Keratinocyte (primary cell): ENCODE results near the gene ABCA7. TPM values are rescaled to one million over a fixed set of nuclear protein-coding genes. Genes with fewer than 3 reads are reported as not detected.

Source experiments
- DNase-seq: peaks from one replicate; pipeline ENCODE4 v3.0.0-alpha.2; 2011; ENCODE audit warnings: low read depth, missing footprints, low spot score
- FAIRE-seq: peaks from 2 replicates; lab custom pipeline; 2011; peaks lifted over from hg19 to GRCh38; lab: Jason Lieb, UNC
- H2AFZ ChIP-seq: 2 replicates; pipeline ENCODE4 v1.6.0; 2012; ENCODE audit warnings: low read length, control low read depth, inconsistent platforms; ENCODE audit not compliant: control insufficient read depth
- H3K27ac ChIP-seq: 2 replicates; pipeline ENCODE4 v1.5.1; 2011; ENCODE audit warnings: low read length; ENCODE audit not compliant: control insufficient read depth, insufficient read depth
- H3K27me3 ChIP-seq: 3 replicates; pipeline ENCODE4 v1.6.0; 2011; ENCODE audit warnings: low read length; ENCODE audit not compliant: control insufficient read depth, insufficient read depth; ENCODE audit errors: extremely low read depth
- H3K36me3 ChIP-seq, 2 experiments: 2 replicates in 1 of 2; 3 replicates in 1 of 2; pipeline ENCODE4 v1.5.1; 2011; ENCODE audit warnings: low read length in 2 of 2, mild to moderate bottlenecking in 1 of 2; ENCODE audit not compliant: control insufficient read depth in 2 of 2, insufficient read depth in 2 of 2; ENCODE audit errors: extremely low read depth in 1 of 2
- H3K4me1 ChIP-seq: 3 replicates; pipeline ENCODE4 v1.5.1; 2011; ENCODE audit warnings: low read length; ENCODE audit not compliant: control insufficient read depth, insufficient read depth; ENCODE audit errors: extremely low read depth
- H3K4me2 ChIP-seq: 3 replicates; pipeline ENCODE4 v1.6.0; 2011; ENCODE audit warnings: low read depth, low read length; ENCODE audit not compliant: control insufficient read depth, insufficient read depth; ENCODE audit errors: extremely low read depth
- H3K4me3 ChIP-seq, 3 experiments: fragments of 200-600 bp in 1 of 3; sonication (generic) in 1 of 3; 2 replicates in 2 of 3; 3 replicates in 1 of 3; pipeline ENCODE4 v1.5.1; 2011 to 2016; ENCODE audit warnings: low read length in 3 of 3, mild to moderate bottlenecking in 3 of 3, control low read depth in 2 of 3, inconsistent platforms in 1 of 3, low read depth in 1 of 3, mixed read lengths in 1 of 3, mixed run types in 1 of 3, moderate library complexity in 1 of 3; ENCODE audit not compliant: control insufficient read depth in 2 of 3, insufficient read depth in 2 of 3; ENCODE audit errors: extremely low read depth in 1 of 3
- H3K79me2 ChIP-seq: 2 replicates; pipeline ENCODE4 v1.6.0; 2012; ENCODE audit warnings: low read length; ENCODE audit not compliant: control insufficient read depth, insufficient read depth
- H3K9ac ChIP-seq: 3 replicates; pipeline ENCODE4 v1.6.0; 2011; ENCODE audit warnings: low read length; ENCODE audit not compliant: control insufficient read depth, insufficient read depth; ENCODE audit errors: extremely low read depth
- H3K9me1 ChIP-seq: 3 replicates; pipeline ENCODE4 v1.6.0; 2011; ENCODE audit warnings: low read length; ENCODE audit not compliant: control insufficient read depth, insufficient read depth; ENCODE audit errors: extremely low read depth
- H3K9me3 ChIP-seq: 2 replicates; pipeline ENCODE4 v1.5.1; 2012; ENCODE audit warnings: low read depth, low read length; ENCODE audit not compliant: control insufficient read depth
- H4K20me1 ChIP-seq: 3 replicates; pipeline ENCODE4 v1.6.0; 2011; ENCODE audit warnings: low read length; ENCODE audit not compliant: control insufficient read depth, insufficient read depth; ENCODE audit errors: extremely low read depth
- CTCF ChIP-seq, 3 experiments: IDR thresholded peaks in 1 of 3; conservative IDR thresholded peaks in 1 of 3; optimal IDR thresholded peaks in 1 of 3; 2 replicates in 2 of 3; 3 replicates in 1 of 3; pipeline versions ENCODE3 to v1.5.1; 2011; ENCODE audit warnings: low read length in 3 of 3, mild to moderate bottlenecking in 3 of 3, moderate library complexity in 2 of 3, control low read depth in 1 of 3, inconsistent platforms in 1 of 3; ENCODE audit not compliant: insufficient read depth in 2 of 3; ENCODE audit errors: extremely low read depth in 1 of 3
- EZH2 ChIP-seq: IDR thresholded peaks from one replicate; pipeline ENCODE4 v1.6.1; 2012; ENCODE audit warnings: inconsistent platforms, mild to moderate bottlenecking, low read length, moderate library complexity
- dilution Hi-C: fragments of 300-500 bp; cut with MboI; formaldehyde crosslinking; loops from one replicate; pipeline ENCODE4 v1.7.0; 2020; ENCODE audit warnings: low sequenced_read_pairs; ENCODE audit not compliant: extremely low pct_ligation_motif_present
- polyA plus RNA-seq, 5 experiments: library from polyadenylated mRNA; depleted of rRNA in 3 of 5; stranded (reverse) in 3 of 5; stranded (forward) in 1 of 5; unstranded in 1 of 5; fragments of >200 nt; gene quantifications; 1 replicate in 1 of 5; 2 replicates in 3 of 5; 3 replicates in 1 of 5; pipeline versions ENCODE4 v1.2.1 to v1.2.3, GENCODE V29; 2011 to 2012; ENCODE audit warnings: missing spikeins in 2 of 5, low read depth in 1 of 5, low replicate concordance in 1 of 5

The ABCA7 gene
- polyA plus RNA-seq, 1 donor (not counting 4 experiments of a cell fraction or from before 2014, with no cell fraction given): 7.4 TPM

- Histone ChIP-seq H3K4me3 (no peak overlapping the region), H3K9me3 (no peaks in the 10 kb centered on the region), H3K36me3 (peaks cover 21 to 24% of the 10 kb centered on the region in 2 experiments), H2AFZ (no peak overlapping the region), H3K9me1 (no peaks in the 10 kb centered on the region), H4K20me1 (no peaks in the 10 kb centered on the region), H3K27ac (no peak overlapping the region), H3K27me3 (peaks cover 9% of the 10 kb centered on the region), H3K9ac (no peak overlapping the region), H3K79me2 (no peaks in the 10 kb centered on the region), H3K4me2 (no peak overlapping the region), H3K4me1 (peaks cover 7% of the 10 kb centered on the region)
- FAIRE-seq (no peak), DNase-seq (no peak)
- dilution Hi-C loops: no loop called here
- TF ChIP-seq EZH2: no peak
- no peak for TF ChIP-seq CTCF (optimal IDR thresholded peaks at IDR 0.05 in 1 of 3, IDR thresholded peaks at IDR 0.05 in 1 of 3, conservative IDR thresholded peaks at IDR 0.05 in 1 of 3; ENCODE audit: extremely low read depth in 1 of 3, insufficient read depth in 2 of 3, low read length in 3 of 3)
Measured at GRCh38 chr19:991174-991931, 48.6 kb upstream of the ABCA7 start.

DNA sequence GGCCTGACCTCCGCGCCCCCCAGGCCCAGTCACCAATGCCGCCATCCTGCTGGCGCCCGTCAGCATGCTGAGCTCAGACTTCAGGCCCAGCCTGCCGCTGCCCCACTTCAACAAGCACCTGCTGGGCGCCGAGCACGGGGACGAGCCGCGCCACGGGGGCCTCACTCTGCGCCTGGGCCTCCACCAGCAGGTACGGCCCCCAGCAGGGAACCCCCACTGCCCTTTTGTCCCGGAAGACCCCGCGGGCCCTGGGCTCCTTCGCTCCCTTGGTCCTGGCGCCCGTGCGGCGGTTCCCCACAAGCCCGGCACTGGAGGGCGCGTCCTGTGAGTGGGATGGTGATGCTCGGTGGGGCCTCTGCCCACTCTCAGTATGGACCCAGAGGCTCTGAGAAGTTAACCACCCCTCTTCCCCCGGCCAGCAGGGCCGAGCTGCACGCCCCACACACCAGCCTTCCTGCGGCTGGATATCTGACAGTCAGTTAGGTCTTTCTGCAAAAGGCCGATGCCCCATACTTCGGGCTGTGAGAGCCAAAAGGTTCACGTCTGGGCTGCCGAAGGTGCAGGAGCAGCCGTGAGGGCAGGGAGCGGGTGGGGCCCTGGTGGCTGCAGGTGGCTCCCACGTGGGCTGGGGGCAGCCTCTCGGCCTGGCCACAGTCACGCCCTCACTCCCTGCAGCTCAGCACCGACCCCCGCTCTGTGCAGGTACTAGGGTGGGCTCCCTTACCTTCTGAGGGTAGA is 47.8 kb upstream of the ABCA7 start:
- FAIRE-seq (no peak), DNase-seq (no peak)
- Histone ChIP-seq H3K4me1 (peaks cover 12% of the 10 kb centered on the region), H3K4me3 (no peak overlapping the region), H3K36me3 (peaks cover 19 to 20% of the 10 kb centered on the region in 2 experiments), H3K9ac (no peak overlapping the region), H2AFZ (no peak overlapping the region), H3K9me3 (no peaks in the 10 kb centered on the region), H3K4me2 (no peak overlapping the region), H3K27me3 (peaks cover 12% of the 10 kb centered on the region), H4K20me1 (no peaks in the 10 kb centered on the region), H3K9me1 (no peaks in the 10 kb centered on the region), H3K79me2 (no peaks in the 10 kb centered on the region), H3K27ac (no peak overlapping the region)
- dilution Hi-C loops: no loop called here
- TF ChIP-seq CTCF (optimal IDR thresholded peaks at IDR 0.05 in 1 of 3, IDR thresholded peaks at IDR 0.05 in 1 of 3, conservative IDR thresholded peaks at IDR 0.05 in 1 of 3; ENCODE audit: extremely low read depth in 1 of 3, insufficient read depth in 2 of 3, low read length in 3 of 3) (no peak), EZH2 (no peak)
